ENCODE results near the gene RAB10.
"Not testable (repeated sequence)": the region's sequence is repeated elsewhere in the genome, so short reads cannot be mapped to it uniquely, and the experiment has no call there.

RAB10 gene

GRCh38 chr2:26100384-26100783 lies 66.5 kb downstream of the RAB10 start:
- DNase-seq = no peak

GRCh38 chr2:26103752-26104151 lies 69.9 kb downstream of the RAB10 start:
- no peak for DNase-seq

GRCh38 chr2:26108701-26109100 lies 74.8 kb downstream of the RAB10 start:
- DNase-seq = not testable (repeated sequence)

GRCh38 chr2:26112201-26112600 lies 78.3 kb downstream of the RAB10 start:
- DNase-seq = no peak

GRCh38 chr2:26114151-26114550 lies 80.3 kb downstream of the RAB10 start:
- no peak for DNase-seq

GRCh38 chr2:26118682-26119081 lies 84.8 kb downstream of the RAB10 start:
- DNase-seq = no peak

- DNase-seq = no peak
These were observed 85.6 kb downstream of the RAB10 start for GRCh38 chr2:26119521-26119920.

GRCh38 chr2:26122630-26123029 lies 88.7 kb downstream of the RAB10 start:
- DNase-seq = no peak

GRCh38 chr2:26123426-26123825 lies 89.5 kb downstream of the RAB10 start:
- DNase-seq = no peak

GRCh38 chr2:26126074-26126473 lies 92.2 kb downstream of the RAB10 start:
- no peak for DNase-seq

GRCh38 chr2:26128176-26128575 lies 94.3 kb downstream of the RAB10 start:
- DNase-seq = no peak

- DNase-seq = no peak
These were observed 96.9 kb downstream of the RAB10 start for GRCh38 chr2:26130763-26131162.

- DNase-seq = no peak
These were observed 102.6 kb downstream of the RAB10 start for GRCh38 chr2:26136451-26136850.

- peak in 2 of 3 experiments; percentile 25 to 49 for DNase-seq
These were observed 105.6 kb downstream of the RAB10 start for GRCh38 chr2:26139269-26140183.

- DNase-seq = no peak
These were observed 107.4 kb downstream of the RAB10 start for GRCh38 chr2:26141145-26141769.

GRCh38 chr2:26144031-26144430 lies 110.1 kb downstream of the RAB10 start:
- peak in 1 of 3 experiments; percentile 70 for DNase-seq

- peak; percentile 42 to 76 (median 76) for DNase-seq
These were observed 111.2 kb downstream of the RAB10 start for GRCh38 chr2:26144953-26145680.

GRCh38 chr2:26148501-26148900 lies 114.6 kb downstream of the RAB10 start:
- DNase-seq = no peak

- DNase-seq = no peak
These were observed 116.4 kb downstream of the RAB10 start for GRCh38 chr2:26150243-26150642.

GRCh38 chr2:26157580-26157979 lies 123.7 kb downstream of the RAB10 start:
- DNase-seq = no peak

- DNase-seq = no peak
These were observed 128.0 kb downstream of the RAB10 start for GRCh38 chr2:26161926-26162325.

- DNase-seq = no peak
These were observed 129.1 kb downstream of the RAB10 start for GRCh38 chr2:26162963-26163362.

- DNase-seq = no peak
These were observed 130.3 kb downstream of the RAB10 start for GRCh38 chr2:26164231-26164630.

Measured in NCI-H1417 (cell line).